NCI-H446 (cell line): Measurements from ENCODE around the gene HADH.

Experiments
- DNase-seq, 2 experiments: peaks; one replicate each; lab custom pipeline; 2025; lab: John Stamatoyannopoulos, UW

HADH gene

DNA sequence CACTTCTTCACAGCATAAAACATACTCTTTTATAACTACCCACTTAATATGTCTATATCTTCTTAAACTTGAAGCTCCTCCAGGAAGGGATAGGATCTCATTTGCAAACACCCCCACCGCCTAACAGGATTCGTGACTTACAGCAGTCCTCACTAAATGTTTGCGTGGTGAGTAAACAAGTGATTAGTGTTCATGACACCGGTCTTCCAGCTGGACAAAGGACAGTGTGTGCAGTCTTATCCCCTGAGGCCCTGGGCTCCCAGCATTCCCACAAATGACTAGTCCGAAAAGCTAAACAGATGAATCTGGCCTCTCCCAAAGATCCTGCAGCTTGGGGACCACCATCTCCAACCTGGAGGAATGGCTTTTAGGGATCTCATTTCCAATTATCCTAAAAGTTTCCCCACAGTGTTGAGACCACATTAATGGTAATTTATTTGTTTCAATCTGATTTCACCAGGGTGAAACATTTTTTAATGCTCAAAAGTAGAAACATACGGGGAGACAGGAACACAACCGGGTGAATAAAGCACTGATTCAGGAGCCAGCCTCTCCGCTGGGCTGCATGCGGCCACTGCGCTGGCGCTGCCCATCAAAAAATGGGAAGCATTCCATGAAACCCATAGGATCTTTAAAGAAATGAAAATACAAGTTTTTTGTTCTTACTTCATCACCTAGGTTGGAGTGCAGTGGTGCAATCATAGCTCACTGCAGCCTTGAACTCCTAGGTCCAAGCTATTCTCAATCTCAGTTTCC is 69.2 kb downstream of the HADH start:
- no peak for DNase-seq

- DNase-seq, result no peak
Measured at GRCh38 chr4:108060164-108060563, 70.5 kb downstream of the HADH start.

DNA sequence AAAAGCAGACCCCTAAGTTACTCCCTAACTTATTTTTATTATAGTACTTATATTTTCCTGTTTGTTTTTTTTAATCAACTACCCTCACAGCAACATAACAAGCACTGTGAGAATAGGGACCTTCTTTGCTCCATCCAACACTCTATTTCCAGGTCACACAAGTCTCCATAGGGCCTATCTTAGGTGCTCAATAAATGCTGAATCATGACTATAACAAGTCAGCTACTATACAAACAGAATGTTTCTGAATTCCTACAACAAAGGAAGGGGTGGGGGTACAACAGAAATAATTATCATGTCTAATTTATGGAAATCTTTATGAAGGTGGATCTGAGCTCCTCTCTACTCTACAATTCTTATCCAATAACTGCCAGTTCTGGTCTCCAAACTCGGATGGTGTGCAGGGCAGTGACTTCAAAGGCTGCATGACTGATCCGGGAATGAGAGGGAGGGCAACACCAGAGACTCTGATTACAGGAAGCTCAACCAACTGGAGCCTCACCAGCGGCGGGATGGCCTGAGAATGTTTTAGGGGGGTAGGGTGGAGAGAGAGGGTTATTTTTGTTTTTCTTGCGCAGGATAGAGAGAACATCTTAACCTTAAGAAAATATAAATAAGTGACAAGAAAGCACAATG is 71.1 kb downstream of the HADH start:
- no peak for DNase-seq

DNA sequence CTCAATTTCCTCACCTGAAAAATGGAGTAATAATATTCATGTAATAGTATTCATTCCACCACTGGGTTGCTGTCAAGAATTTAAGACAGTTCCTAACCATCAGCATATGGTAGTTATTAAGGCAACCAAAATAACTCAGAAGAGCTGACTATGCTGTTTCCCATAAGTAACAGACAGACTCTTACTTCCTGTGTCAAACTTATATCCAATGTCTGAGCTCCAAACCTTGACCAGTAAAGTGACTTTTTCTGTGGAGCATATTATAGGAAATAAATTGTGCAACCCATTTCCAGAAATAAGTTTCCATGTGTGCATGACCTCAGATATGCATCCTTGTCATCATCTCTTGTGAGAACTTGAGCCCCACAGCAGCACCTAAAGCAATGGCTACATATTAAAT is 78.8 kb downstream of the HADH start:
- no peak for DNase-seq

- no peak for DNase-seq
Measured at GRCh38 chr4:108070775-108071174, 81.1 kb downstream of the HADH start.

DNA sequence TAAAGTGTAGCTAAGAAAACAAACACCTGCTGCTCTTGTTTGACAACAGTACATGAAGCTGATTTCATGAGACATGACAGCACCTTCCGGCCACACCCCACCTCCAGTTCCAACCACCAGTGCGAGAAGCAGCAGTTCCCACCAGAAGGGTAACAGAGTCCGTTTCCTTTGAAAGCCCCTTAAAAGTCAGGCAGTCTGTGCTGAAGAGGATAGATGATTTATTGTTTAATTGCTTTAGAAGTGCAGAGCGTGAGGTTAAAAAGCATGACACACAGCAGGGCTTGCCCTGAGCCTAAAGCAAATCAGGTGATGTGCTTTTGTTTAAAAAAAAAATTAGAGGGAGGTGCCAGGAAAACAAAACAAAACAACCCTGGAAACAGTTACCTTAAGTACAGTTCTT is 82.6 kb downstream of the HADH start:
- no peak for DNase-seq

DNA sequence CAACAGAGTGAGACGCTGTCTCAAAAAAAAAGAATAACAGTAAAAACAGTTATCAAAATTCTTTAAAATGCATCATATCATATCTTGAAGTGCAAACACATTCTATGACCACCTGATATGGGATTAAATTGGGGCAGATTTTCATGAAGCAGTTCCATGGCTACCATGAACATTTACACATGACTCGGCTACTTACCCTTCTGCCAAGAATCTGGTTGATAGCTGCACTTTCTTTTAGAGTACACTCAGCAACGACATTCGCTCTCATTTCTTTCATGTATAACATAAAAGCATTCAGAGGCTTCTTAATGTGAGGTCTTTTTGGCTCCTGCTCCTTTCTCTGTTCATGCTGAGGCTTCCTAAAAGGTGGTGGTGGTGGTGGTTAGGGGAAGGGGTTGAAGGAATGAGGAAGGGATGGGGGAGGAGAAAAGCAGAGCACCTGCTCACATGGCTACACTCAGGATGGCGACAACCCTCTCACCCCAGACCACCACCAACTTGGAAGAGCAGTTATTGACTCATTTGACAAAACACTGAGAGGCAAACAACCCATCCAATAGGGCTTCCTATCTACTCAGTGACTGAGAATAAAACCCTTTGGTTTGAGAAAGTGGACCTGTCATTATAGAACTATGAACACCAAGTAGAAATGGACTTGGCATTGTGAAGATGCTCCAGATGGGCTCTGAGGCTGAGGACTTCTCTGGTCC is 88.5 kb downstream of the HADH start:
- DNase-seq, result no peak

GRCh38 chr4:108080747-108081146 is 91.1 kb downstream of the HADH start:
- no peak for DNase-seq

DNA sequence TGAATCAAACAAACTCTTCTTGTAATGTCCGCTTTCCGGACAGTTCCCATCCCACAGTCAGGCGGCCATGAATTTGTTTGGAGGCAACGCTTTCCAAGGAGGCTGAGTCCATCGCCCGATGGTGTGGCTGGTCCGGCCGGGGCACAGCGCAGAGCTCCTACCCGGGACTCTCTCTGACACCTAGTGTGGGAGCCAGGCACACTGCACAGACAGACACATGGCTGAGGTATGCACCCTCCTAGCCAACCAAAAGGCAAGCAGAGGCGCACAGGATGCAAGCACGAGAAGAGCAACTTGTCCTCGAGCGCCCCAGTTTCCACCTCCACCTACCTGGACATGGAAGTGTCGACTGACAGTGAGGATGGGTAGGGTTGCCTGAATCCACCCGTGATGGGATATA is 91.6 kb downstream of the HADH start:
- DNase-seq, result no peak
